Testis (tissue), 2 donors: ENCODE data around the gene NUTF2.

Experiments
- POLR2A ChIP-seq: fragments of 450-650 bp; IDR thresholded peaks from one replicate; pipeline ENCODE4 v1.6.1; 2017; ENCODE audit warnings: antibody characterized with exemption, mild to moderate bottlenecking, moderate library complexity
- TF ChIP-seq, protein P1 (sequence below), 3 experiments: fragments of 450-650 bp in 2 of 3; fragments of 200-600 bp in 1 of 3; sonication (generic) in 1 of 3; IDR thresholded peaks; one replicate each; pipeline ENCODE4 v1.5.1; 2016 to 2019; ENCODE audit warnings: antibody characterized with exemption in 3 of 3, mild to moderate bottlenecking in 2 of 3, moderate library complexity in 1 of 3

DNA sequence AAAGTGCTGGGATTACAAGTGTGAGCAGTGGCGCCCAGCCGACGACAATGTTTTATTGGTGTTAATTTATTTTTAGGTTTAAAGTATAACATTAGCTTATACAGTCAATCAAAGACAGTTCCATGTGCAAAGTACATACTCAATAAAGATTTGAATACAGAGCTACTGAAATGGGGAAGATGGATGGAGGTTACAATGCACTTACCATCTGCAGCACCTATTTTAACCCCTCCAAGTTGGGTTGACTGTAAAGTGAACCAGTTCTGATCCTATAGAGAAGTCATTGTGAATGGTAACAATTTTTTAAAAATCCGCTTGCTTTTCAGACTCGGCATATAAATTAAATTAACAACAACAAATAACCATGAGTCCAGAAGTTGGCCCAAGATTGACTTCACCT lies 45.6 kb downstream of the NUTF2 start:
- TF ChIP-seq, protein P1, sequence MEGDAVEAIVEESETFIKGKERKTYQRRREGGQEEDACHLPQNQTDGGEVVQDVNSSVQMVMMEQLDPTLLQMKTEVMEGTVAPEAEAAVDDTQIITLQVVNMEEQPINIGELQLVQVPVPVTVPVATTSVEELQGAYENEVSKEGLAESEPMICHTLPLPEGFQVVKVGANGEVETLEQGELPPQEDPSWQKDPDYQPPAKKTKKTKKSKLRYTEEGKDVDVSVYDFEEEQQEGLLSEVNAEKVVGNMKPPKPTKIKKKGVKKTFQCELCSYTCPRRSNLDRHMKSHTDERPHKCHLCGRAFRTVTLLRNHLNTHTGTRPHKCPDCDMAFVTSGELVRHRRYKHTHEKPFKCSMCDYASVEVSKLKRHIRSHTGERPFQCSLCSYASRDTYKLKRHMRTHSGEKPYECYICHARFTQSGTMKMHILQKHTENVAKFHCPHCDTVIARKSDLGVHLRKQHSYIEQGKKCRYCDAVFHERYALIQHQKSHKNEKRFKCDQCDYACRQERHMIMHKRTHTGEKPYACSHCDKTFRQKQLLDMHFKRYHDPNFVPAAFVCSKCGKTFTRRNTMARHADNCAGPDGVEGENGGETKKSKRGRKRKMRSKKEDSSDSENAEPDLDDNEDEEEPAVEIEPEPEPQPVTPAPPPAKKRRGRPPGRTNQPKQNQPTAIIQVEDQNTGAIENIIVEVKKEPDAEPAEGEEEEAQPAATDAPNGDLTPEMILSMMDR (IDR thresholded peaks at IDR 0.05), result no peak
- no peak for TF ChIP-seq POLR2A
